Uterus (tissue), 4 donors: ENCODE results near the gene IL17F. TPM values are rescaled to one million over a fixed set of nuclear protein-coding genes. Genes with fewer than 3 reads are reported as not detected.

ENCODE experiments used
- DNase-seq, 2 donors: peaks; one replicate each; pipeline ENCODE4 v3.0.0-alpha.2; 2019 to 2020
- H3K27ac ChIP-seq, 2 donors: fragments of 200-600 bp; sonication (generic); 1 replicate in 1 of 2; 2 replicates in 1 of 2; pipeline ENCODE4 v1.5.1; 2016 to 2018
- H3K27me3 ChIP-seq, 2 donors: fragments of 200-600 bp; sonication (generic); one replicate each; pipeline ENCODE4 v1.5.1; 2018 to 2019; ENCODE audit warnings: control low read depth in 1 of 2
- H3K36me3 ChIP-seq, 2 donors: fragments of 200-600 bp; sonication (generic); one replicate each; pipeline ENCODE4 v1.5.1; 2019; ENCODE audit warnings: control low read depth in 1 of 2
- H3K4me1 ChIP-seq, 2 donors: fragments of 200-600 bp; sonication (generic); one replicate each; pipeline ENCODE4 v1.5.1; 2018 to 2019; ENCODE audit warnings: control low read depth in 1 of 2
- H3K4me3 ChIP-seq, 2 donors: fragments of 200-600 bp; sonication (generic); 1 replicate in 1 of 2; 2 replicates in 1 of 2; pipeline ENCODE4 v1.5.1; 2018 to 2019; ENCODE audit warnings: mild to moderate bottlenecking in 1 of 2
- H3K9me3 ChIP-seq, 2 donors: fragments of 200-600 bp; sonication (generic); one replicate each; pipeline ENCODE4 v1.5.1; 2019; ENCODE audit warnings: control low read depth in 1 of 2
- CTCF ChIP-seq, 4 experiments: fragments of 200-600 bp in 2 of 4; fragments of 450-650 bp in 2 of 4; sonication (generic) in 2 of 4; IDR thresholded peaks; one replicate each; pipeline ENCODE4 v1.5.1; 2016 to 2019; ENCODE audit warnings: antibody characterized with exemption in 4 of 4, mild to moderate bottlenecking in 2 of 4, moderate library complexity in 1 of 4
- POLR2A ChIP-seq, 2 donors: fragments of 450-650 bp; IDR thresholded peaks; one replicate each; pipeline ENCODE4 v1.6.1; 2016; ENCODE audit warnings: antibody characterized with exemption in 2 of 2, mild to moderate bottlenecking in 1 of 2, moderate library complexity in 1 of 2
- intact Hi-C: fragments of 100-400 bp; cut with DNase I; formaldehyde crosslinking; loops from one replicate; pipeline ENCODE4 v1.15.1; 2023; ENCODE audit warnings: low total_unique reads
- total RNA-seq, 4 donors: library from RNA; depleted of rRNA in 3 of 4; stranded (reverse); fragments of >200 nt in 3 of 4; gene quantifications; one replicate each; pipeline versions ENCODE4 v1.1.0 to v1.2.4, GENCODE V29; 2014 to 2023
- donor health status: DM: yes; HTN: yes; CAD: no.

IL17F gene
- total RNA-seq: not detected

- H3K4me1 ChIP-seq: no peaks in the 10 kb centered on the region
- no peaks in the 10 kb centered on the region for H3K27me3 ChIP-seq
- H3K36me3 ChIP-seq: no peaks in the 10 kb centered on the region
- no peak for DNase-seq
- TF ChIP-seq CTCF (IDR thresholded peaks at IDR 0.05) (no peak), POLR2A (IDR thresholded peaks at IDR 0.05) (no peak)
- no peaks in the 10 kb centered on the region for H3K9me3 ChIP-seq
- no peak within 1 kb of the TSS for H3K27ac ChIP-seq
- H3K4me3 ChIP-seq: no peak within 1 kb of the TSS
- intact Hi-C loops: no loop called here
These were observed at the start of gene IL17F for GRCh38 chr6:52244400-52244799. IL17F (minus strand) TSS chr6:52244500; CDS start chr6:52244429, 71 bp downstream.

- Histone ChIP-seq H3K27me3 (no peaks in the 10 kb centered on the region), H3K9me3 (no peaks in the 10 kb centered on the region), H3K36me3 (no peaks in the 10 kb centered on the region), H3K27ac (no peak overlapping the region), H3K4me1 (no peaks in the 10 kb centered on the region), H3K4me3 (no peak overlapping the region)
- intact Hi-C loops: no loop called here
- no peak for TF ChIP-seq CTCF (IDR thresholded peaks at IDR 0.05)
- TF ChIP-seq POLR2A (IDR thresholded peaks at IDR 0.05): no peak
- DNase-seq: no peak
These were observed 48.8 kb upstream of the IL17F start for GRCh38 chr6:52293067-52293466.

- Histone ChIP-seq H3K4me1 (no peaks in the 10 kb centered on the region), H3K36me3 (no peaks in the 10 kb centered on the region), H3K4me3 (no peak overlapping the region), H3K9me3 (no peaks in the 10 kb centered on the region), H3K27me3 (no peaks in the 10 kb centered on the region), H3K27ac (no peak overlapping the region)
- TF ChIP-seq POLR2A (IDR thresholded peaks at IDR 0.05) (no peak), CTCF (IDR thresholded peaks at IDR 0.05) (no peak)
- no peak for DNase-seq
- intact Hi-C loops: no loop called here
These were observed 44.5 kb upstream of the IL17F start for GRCh38 chr6:52288841-52289240.

GRCh38 chr6:52288216-52288615 lies 43.9 kb upstream of the IL17F start:
- intact Hi-C loops: no loop called here
- no peaks in the 10 kb centered on the region for H3K27me3 ChIP-seq
- TF ChIP-seq CTCF (IDR thresholded peaks at IDR 0.05) (no peak), POLR2A (IDR thresholded peaks at IDR 0.05) (no peak)
- H3K27ac ChIP-seq: no peak overlapping the region
- no peak overlapping the region for H3K4me3 ChIP-seq
- no peaks in the 10 kb centered on the region for H3K4me1 ChIP-seq
- H3K36me3 ChIP-seq: no peaks in the 10 kb centered on the region
- no peak for DNase-seq
- no peaks in the 10 kb centered on the region for H3K9me3 ChIP-seq

- intact Hi-C loops: no loop called here
- no peaks in the 10 kb centered on the region for H3K4me1 ChIP-seq
- H3K36me3 ChIP-seq: no peaks in the 10 kb centered on the region
- no peak overlapping the region for H3K4me3 ChIP-seq
- peak; percentile 26 to 37 (median 34) for TF ChIP-seq CTCF (IDR thresholded peaks at IDR 0.05)
- TF ChIP-seq POLR2A (IDR thresholded peaks at IDR 0.05): no peak
- no peaks in the 10 kb centered on the region for H3K9me3 ChIP-seq
- peak in 1 of 2 donors; percentile 44 for DNase-seq
- H3K27me3 ChIP-seq: no peaks in the 10 kb centered on the region
- H3K27ac ChIP-seq: no peak overlapping the region
These were observed 42.6 kb upstream of the IL17F start for GRCh38 chr6:52286798-52287432.
